Psoas muscle (tissue), 8 donors: Measurements from ENCODE around the gene HHIPL1. TPM values are rescaled to one million over a fixed set of nuclear protein-coding genes. Genes with fewer than 3 reads are reported as not detected.

Experiments used
- ATAC-seq, 4 donors: fragments of 200-7000 bp; cut with Tn5 transposase; one replicate each; pipeline ENCODE4 v1.9.1; 2020; ENCODE audit warnings: moderate library complexity in 3 of 4, mild to moderate bottlenecking in 2 of 4
- DNase-seq, 2 donors: peaks; one replicate each; pipeline ENCODE4 v3.0.0-alpha.2; 2020
- H3K27ac ChIP-seq: fragments of 200-600 bp; one replicate; pipeline ENCODE4 v1.8.0; 2022
- H3K27me3 ChIP-seq, 3 donors: fragments of 200-600 bp in 1 of 3; one replicate each; pipeline versions ENCODE4 v1.6.1 to v1.8.0; 2013 to 2022; ENCODE audit warnings: low read length in 2 of 3, mild to moderate bottlenecking in 2 of 3, moderate library complexity in 1 of 3; ENCODE audit not compliant: insufficient read depth in 3 of 3
- H3K36me3 ChIP-seq, 2 donors: fragments of 200-600 bp in 1 of 2; one replicate each; pipeline versions ENCODE4 v1.6.1 to v1.8.0; 2013 to 2022; ENCODE audit warnings: low read depth in 1 of 2, mild to moderate bottlenecking in 1 of 2, moderate library complexity in 1 of 2; ENCODE audit not compliant: insufficient read depth in 1 of 2
- H3K4me1 ChIP-seq: fragments of 200-600 bp; one replicate; pipeline ENCODE4 v1.8.0; 2022
- H3K4me3 ChIP-seq: fragments of 200-600 bp; one replicate; pipeline ENCODE4 v1.8.0; 2022; ENCODE audit warnings: mild to moderate bottlenecking
- H3K9me3 ChIP-seq: fragments of 200-600 bp; one replicate; pipeline ENCODE4 v1.8.0; 2022
- CTCF ChIP-seq: fragments of 200-600 bp; IDR thresholded peaks from one replicate; pipeline ENCODE4 v1.8.0; 2022; ENCODE audit warnings: antibody characterized with exemption
- WGBS, 3 donors: extraction: QIAGEN DNeasy Blood & Tissue Kit; methylation state at CpG; one replicate each; pipeline versions ENCODE4 v1.1.6 to v1.1.7; 2013; 5-methylcytosine and 5-hydroxymethylcytosine counted together
- intact Hi-C, 2 donors: fragments of 100-400 bp; cut with DNase I; formaldehyde crosslinking; loops; one replicate each; pipeline versions ENCODE4 v1.11.0 to v1.14.2; 2022
- polyA plus RNA-seq, 3 donors: library from polyadenylated mRNA; stranded (reverse); fragments of 200-250 nt; gene quantifications; one replicate each; pipeline ENCODE4 v1.2.3, GENCODE V29; 2013
- total RNA-seq, 4 donors: library from RNA; stranded (reverse); fragmentation: NEBNext Ultra II Directional in 2 of 4; extraction: Animal tissue kit (Norgen Biotek cat#: 25700) in 2 of 4; gene quantifications; one replicate each; pipeline versions ENCODE4 v1.2.1 to v1.2.4, GENCODE V29; 2021 to 2023
- donor health status: healthy with polysubstance abuse.
- donor health status: DM: no; HTN: no; CAD: no; lungs with moderate emphysema.
- donor health status: Bipolar disorder and iron deficiency.
- donor health status: healthy.
- donor health status: DM: yes; HTN: yes; CAD: no.
- donor health status: DM: no; HTN: no; CAD: no.
- donor health status: DM: no; HTN: no; CAD: no.
- donor health status: DM: yes; HTN: yes; CAD: no.

HHIPL1 gene
- total and polyA plus RNA-seq, 7 donors, result 0.12 to 0.86 (median 0.32) TPM

DNA sequence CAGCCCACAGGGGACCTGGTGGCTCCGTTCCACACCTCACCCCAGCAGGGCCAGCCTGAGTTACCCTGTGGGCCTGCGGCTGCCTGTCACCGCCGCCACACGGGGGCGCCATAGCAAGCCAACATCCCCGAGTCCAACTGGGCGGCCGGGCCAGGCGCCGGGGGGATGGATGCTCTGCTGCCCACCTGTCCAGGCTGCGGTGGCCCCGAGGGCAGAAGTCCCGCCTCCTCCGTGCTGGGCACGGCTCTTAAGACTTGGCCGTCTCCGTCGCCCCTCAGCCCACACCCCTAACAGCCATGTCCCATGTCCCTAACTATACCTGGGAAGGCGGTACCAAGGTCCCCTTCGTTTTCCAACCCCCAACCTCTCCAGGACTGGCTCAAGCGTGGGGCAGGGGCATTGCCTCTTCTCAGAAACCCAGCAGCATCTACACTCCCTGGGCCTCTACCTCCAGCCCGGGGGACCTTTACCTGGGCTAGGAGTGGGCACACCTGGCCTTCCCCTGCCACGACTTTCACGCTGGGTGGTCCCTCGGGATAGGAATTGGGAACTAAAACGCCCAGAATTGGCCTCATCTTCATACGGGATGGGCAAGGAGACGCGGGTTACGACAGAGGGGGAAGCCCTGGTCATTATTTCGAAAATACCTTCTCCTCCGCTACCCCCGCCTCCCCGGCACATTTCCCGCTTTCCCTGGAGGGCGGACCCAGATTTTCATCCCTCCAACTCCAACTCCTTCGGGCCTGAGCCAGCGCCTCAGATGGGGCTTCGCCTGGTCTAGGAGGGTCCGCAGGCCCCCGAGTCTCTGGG lies 38.1 kb downstream of the HHIPL1 start:
- whole genome bisulfite sequencing, 3 donors, result 1% methylated on average over 36 to 42 of the region's 42 CpGs

DNA sequence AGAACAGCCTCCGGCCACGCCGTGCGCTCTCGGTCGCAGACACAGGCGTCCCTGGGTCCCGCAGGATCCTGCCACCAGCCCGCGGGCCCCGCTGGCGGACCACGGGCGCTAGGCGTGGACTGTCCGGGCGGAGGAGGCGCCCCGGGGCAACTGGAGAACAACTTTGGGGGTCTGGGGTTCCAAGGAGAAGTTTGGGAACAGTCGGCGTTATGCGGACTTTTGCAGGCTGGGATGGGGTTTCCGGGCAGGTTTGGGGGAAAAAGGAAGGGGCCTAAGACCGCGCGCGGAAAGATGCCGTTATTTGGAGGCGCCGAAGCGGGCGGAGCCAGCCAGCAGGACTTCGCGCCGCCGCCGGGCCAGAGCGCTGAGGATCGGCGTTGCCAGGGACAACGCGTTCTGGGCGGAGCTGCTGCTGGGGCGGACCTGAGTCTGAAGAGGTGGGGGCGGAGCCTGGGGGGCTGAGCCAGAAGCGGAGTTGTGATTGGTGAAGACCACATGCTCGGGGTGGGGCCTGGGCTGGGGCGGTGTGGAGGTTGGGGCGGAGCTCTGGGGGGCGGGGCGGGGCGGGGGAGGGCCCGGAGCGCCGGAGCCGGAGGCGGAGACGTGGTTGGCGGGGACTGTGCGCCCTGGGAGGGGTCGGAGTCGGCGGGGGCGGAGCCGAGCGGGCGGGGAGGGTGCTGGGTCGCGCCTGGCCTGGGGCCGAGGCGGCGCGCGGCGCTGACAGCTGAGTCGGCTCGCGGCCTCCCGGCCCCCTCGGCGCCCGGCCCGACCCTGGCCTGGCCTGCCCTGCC lies 38.9 kb downstream of the HHIPL1 start, which contains the start of gene CYP46A1:
TSS of gene CYP46A1 (plus strand) at position 680 of the 791 bp plus-strand sequence. CDS start 120 bp downstream, outside the sequence.
- no peaks in the 10 kb centered on the region for H3K4me1 ChIP-seq
- no peaks in the 10 kb centered on the region for H3K27me3 ChIP-seq
- intact Hi-C loops, result loop anchor here (2.0 to 5.0 kb wide), 2 partner anchors 201 to 203 kb away; no protein-coding TSS in a partner anchor
- no peak for TF ChIP-seq CTCF
- H3K36me3 ChIP-seq, result no peaks in the 10 kb centered on the region
- no peaks in the 10 kb centered on the region for H3K9me3 ChIP-seq
- H3K4me3 ChIP-seq, result peak within 1 kb of the TSS; percentile 95
- 0 to 1% (median 0%) methylated on average over 49 to 83 of the region's 83 CpGs for WGBS, 3 donors
- H3K27ac ChIP-seq, result peak within 1 kb of the TSS; percentile 83
- DNase-seq (peak; percentile 100), ATAC-seq (peak; percentile 96 to 98 (median 98))

More for the DNA sequence above, 38.1 kb downstream of the HHIPL1 start:
- intact Hi-C loops, result loop anchor here (2.0 to 5.0 kb wide), 2 partner anchors 202 to 204 kb away; no protein-coding TSS in a partner anchor
- Histone ChIP-seq H3K27ac (peak overlapping the region; percentile 83), H3K36me3 (no peaks in the 10 kb centered on the region), H3K27me3 (no peaks in the 10 kb centered on the region), H3K4me3 (peak overlapping the region; percentile 95), H3K4me1 (no peaks in the 10 kb centered on the region), H3K9me3 (no peaks in the 10 kb centered on the region)
- DNase-seq (peak; percentile 87 to 92), ATAC-seq (peak; percentile 41 to 78 (median 58))
- TF ChIP-seq CTCF, result peak; percentile 94

DNA sequence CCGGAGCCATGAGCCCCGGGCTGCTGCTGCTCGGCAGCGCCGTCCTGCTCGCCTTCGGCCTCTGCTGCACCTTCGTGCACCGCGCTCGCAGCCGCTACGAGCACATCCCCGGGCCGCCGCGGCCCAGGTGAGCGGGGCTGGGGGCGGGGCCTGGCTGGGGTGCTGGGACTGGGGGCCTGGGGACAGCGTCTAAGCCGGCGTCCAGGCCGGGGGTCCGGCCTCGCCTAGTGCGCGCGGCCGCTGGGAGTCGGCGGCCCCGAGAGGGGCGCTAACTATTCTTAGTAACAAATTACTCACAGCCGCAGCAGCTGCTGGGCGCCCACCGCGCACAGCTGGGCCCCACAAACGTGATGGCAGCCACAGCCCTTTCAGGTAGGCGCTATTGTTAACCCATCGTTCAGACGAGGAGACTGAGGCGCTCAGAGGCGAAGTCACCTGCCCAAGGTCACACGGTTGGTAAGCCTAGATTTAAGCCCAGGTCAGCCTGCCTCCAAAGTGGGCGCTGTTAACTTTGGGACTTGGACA lies 39.5 kb downstream of the HHIPL1 start:
- H3K9me3 ChIP-seq, result no peaks in the 10 kb centered on the region
- H3K27me3 ChIP-seq, result no peaks in the 10 kb centered on the region
- peak overlapping the region; percentile 71 for H3K27ac ChIP-seq
- ATAC-seq (no peak), DNase-seq (no peak)
- no peaks in the 10 kb centered on the region for H3K4me1 ChIP-seq
- WGBS, 3 donors, result 6 to 10% (median 6%) methylated on average over 26 to 45 of the region's 45 CpGs
- H3K36me3 ChIP-seq, result no peaks in the 10 kb centered on the region
- no peak for TF ChIP-seq CTCF
- peak overlapping the region; percentile 84 for H3K4me3 ChIP-seq
- intact Hi-C loops, result loop anchor here in 1 of 2 donors (5.0 kb wide), 1 partner anchor 203 kb away; no protein-coding TSS in a partner anchor

GRCh38 chr14:99685151-99685591 lies 40.2 kb downstream of the HHIPL1 start:
- DNase-seq, result no peak
- no peak overlapping the region for H3K27ac ChIP-seq
- H3K9me3 ChIP-seq, result no peaks in the 10 kb centered on the region
- no peak for ATAC-seq
- intact Hi-C loops, result loop anchor here in 1 of 2 donors (5.0 kb wide), 1 partner anchor 107 kb away; the partner anchor contains the start of gene EML1
- H3K4me1 ChIP-seq, result no peaks in the 10 kb centered on the region
- no peaks in the 10 kb centered on the region for H3K27me3 ChIP-seq
- no peak overlapping the region for H3K4me3 ChIP-seq
- WGBS, 3 donors, result 58 to 88% (median 81%) methylated on average over 7 to 11 of the region's 11 CpGs
- H3K36me3 ChIP-seq, result no peaks in the 10 kb centered on the region
- no peak for TF ChIP-seq CTCF
